Heart left ventricle (tissue), 13 donors: ENCODE data around the gene ACAP2.
A peak's percentile ranks its signal among the peaks of the same experiment; 100 is the strongest.

Source experiments
- POLR2A ChIP-seq, 2 donors: fragments of 450-650 bp; IDR thresholded peaks; one replicate each; pipeline ENCODE4 v1.6.1; 2017; ENCODE audit warnings: antibody characterized with exemption in 2 of 2, mild to moderate bottlenecking in 2 of 2, moderate library complexity in 2 of 2
- TF ChIP-seq, protein P1 (sequence below), 12 donors: fragments of 200-600 bp; sonication (generic) in 4 of 12; IDR thresholded peaks; one replicate each; pipeline versions ENCODE4 v1.5.0 to v1.8.0; 2018 to 2022; ENCODE audit warnings: antibody characterized with exemption in 12 of 12, mild to moderate bottlenecking in 5 of 12
- donor health status: ischemic (EF 13 %, LVEDD 7.1; RV severe dilation, severe dysfunction).
- donor health status: DM: no; HTN: yes; CAD: no.
- donor health status: DM: no; HTN: no; CAD: no.
- donor health status: ischemic (EF 25% LVEDD 6.9; RV normal size, moderate dysfunction).
- donor health status: ischemic (EF 25% LVEDD 5.7; RV mildly dilated, moderate dysfunction).
- donor health status: ischemic (EF 35%, LVEDD 5.7; RV mildly dilated, moderate dysfunction).
- donor health status: nonischemic (EF 11% LVEDD 7.7; RV severe dilation, severe dysfunction).
- donor health status: DM: yes; HTN: yes; CAD: no.
- donor health status: PGD.
- donor health status: ischemic (EF 29% LVEDD 5.4; RV normal size, mild dysfunction).
- donor health status: nonischemic (EF 23%, LVEDD 6.1; RV moderate dilation, normal function).

- TF ChIP-seq, protein P1, sequence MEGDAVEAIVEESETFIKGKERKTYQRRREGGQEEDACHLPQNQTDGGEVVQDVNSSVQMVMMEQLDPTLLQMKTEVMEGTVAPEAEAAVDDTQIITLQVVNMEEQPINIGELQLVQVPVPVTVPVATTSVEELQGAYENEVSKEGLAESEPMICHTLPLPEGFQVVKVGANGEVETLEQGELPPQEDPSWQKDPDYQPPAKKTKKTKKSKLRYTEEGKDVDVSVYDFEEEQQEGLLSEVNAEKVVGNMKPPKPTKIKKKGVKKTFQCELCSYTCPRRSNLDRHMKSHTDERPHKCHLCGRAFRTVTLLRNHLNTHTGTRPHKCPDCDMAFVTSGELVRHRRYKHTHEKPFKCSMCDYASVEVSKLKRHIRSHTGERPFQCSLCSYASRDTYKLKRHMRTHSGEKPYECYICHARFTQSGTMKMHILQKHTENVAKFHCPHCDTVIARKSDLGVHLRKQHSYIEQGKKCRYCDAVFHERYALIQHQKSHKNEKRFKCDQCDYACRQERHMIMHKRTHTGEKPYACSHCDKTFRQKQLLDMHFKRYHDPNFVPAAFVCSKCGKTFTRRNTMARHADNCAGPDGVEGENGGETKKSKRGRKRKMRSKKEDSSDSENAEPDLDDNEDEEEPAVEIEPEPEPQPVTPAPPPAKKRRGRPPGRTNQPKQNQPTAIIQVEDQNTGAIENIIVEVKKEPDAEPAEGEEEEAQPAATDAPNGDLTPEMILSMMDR (IDR thresholded peaks at IDR 0.05), result peak; percentile 93 to 99 (median 96)
- TF ChIP-seq POLR2A (IDR thresholded peaks at IDR 0.05), result no peak
Measured at GRCh38 chr3:195271410-195272243, 171.2 kb downstream of the ACAP2 start.
